Transverse colon (tissue), 4 donors: ENCODE data around the gene B3GNT4. TPM values are rescaled to one million over a fixed set of nuclear protein-coding genes. Genes with fewer than 3 reads are reported as not detected.
"Not testable (repeated sequence)": the region's sequence is repeated elsewhere in the genome, so short reads cannot be mapped to it uniquely, and the experiment has no call there.

Experiments
- DNase-seq: peaks from one replicate; pipeline ENCODE4 v3.0.0-alpha.2; 2019
- H3K27ac ChIP-seq, 4 donors: fragments of 200-600 bp; sonication (generic); 2 replicates each; pipeline ENCODE4 v1.5.1; 2016 to 2018; ENCODE audit warnings: inconsistent platforms in 4 of 4
- H3K27me3 ChIP-seq: fragments of 200-600 bp; sonication (generic); 2 replicates; pipeline ENCODE4 v1.5.1; 2017; ENCODE audit warnings: inconsistent platforms
- H3K36me3 ChIP-seq, 4 donors: fragments of 200-600 bp; sonication (generic); 2 replicates each; pipeline ENCODE4 v1.5.1; 2017 to 2019; ENCODE audit warnings: inconsistent platforms in 4 of 4
- H3K4me1 ChIP-seq, 4 donors: fragments of 200-600 bp; sonication (generic); 2 replicates each; pipeline ENCODE4 v1.5.1; 2017 to 2020; ENCODE audit warnings: inconsistent platforms in 4 of 4
- H3K4me3 ChIP-seq, 4 donors: fragments of 200-600 bp; sonication (generic); 1 replicate in 1 of 4; 2 replicates in 3 of 4; pipeline versions ENCODE4 v1.5.1 to v1.6.1; 2017 to 2019; ENCODE audit warnings: inconsistent platforms in 4 of 4
- H3K9me3 ChIP-seq, 2 donors: fragments of 200-600 bp; sonication (generic); 2 replicates each; pipeline ENCODE4 v1.5.1; 2017 to 2019; ENCODE audit warnings: inconsistent platforms in 2 of 2
- EP300 ChIP-seq: sonication (generic); formaldehyde crosslinking; IDR thresholded peaks from one replicate; pipeline ENCODE4 v1.6.1; 2017; ENCODE audit warnings: antibody characterized with exemption, low read depth
- POLR2A ChIP-seq: fragments of 450-650 bp; IDR thresholded peaks from one replicate; pipeline ENCODE4 v1.6.1; 2016; ENCODE audit warnings: antibody characterized with exemption, mild to moderate bottlenecking, moderate library complexity
- POLR2AphosphoS5 ChIP-seq, 3 donors: sonication (generic); formaldehyde crosslinking; IDR thresholded peaks; one replicate each; pipeline ENCODE4 v1.6.1; 2016; ENCODE audit warnings: antibody characterized with exemption in 3 of 3
- WGBS, 2 donors: methylation state at CpG; one replicate each; pipeline ENCODE4 v1.1.5; 2018; ENCODE audit warnings: low coverage in 1 of 2; 5-methylcytosine and 5-hydroxymethylcytosine counted together
- in situ Hi-C, 4 donors: fragments of 200-750 bp; cut with MboI; loops; one replicate each; pipeline versions ENCODE4 v1.15.0 to v1.15.1; 2017; ENCODE audit warnings: low sequenced_read_pairs in 3 of 4, low pct_ligation_motif_present in 1 of 4, low pct_unique_long_range_greater_than_20kb in 1 of 4
- intact Hi-C: fragments of 100-400 bp; cut with DNase I; formaldehyde crosslinking; loops from one replicate; pipeline ENCODE4 v1.15.1; 2023; ENCODE audit warnings: low total_unique reads
- total RNA-seq, 4 donors: library from RNA; depleted of rRNA; stranded (reverse); fragments of >200 nt; gene quantifications; one replicate each; pipeline ENCODE4 v1.1.0, GENCODE V29; 2016
- TF ChIP-seq, protein P1 (sequence below), 5 experiments: fragments of 200-600 bp in 3 of 5; fragments of 450-650 bp in 2 of 5; sonication (generic) in 3 of 5; IDR thresholded peaks; 1 replicate in 2 of 5; 2 replicates in 3 of 5; pipeline ENCODE4 v1.5.1; 2016 to 2017; ENCODE audit warnings: antibody characterized with exemption in 5 of 5, inconsistent platforms in 3 of 5, mild to moderate bottlenecking in 2 of 5, moderate library complexity in 1 of 5

The B3GNT4 gene
- total RNA-seq, 4 donors from 2014 or later = 1.3 TPM; not detected in 3

DNA sequence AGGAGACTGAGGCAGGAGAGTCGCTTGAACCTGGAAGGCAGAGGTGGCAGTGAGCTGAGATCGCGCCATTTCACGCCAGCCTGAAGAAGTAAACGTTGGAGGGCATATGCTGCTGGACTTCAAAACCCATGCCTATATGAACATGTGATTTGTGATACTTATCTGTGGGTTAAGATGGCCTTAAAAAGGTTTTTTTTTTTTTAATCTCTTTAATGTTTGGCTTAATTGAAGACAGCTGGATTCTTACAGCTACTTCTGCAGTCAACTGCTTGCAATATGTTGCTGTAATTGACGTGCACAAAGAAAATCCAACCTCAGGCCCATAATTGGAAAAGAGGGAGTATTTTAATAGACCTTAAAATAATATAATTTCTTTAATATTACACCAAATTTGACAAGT, 1.5 kb upstream of the B3GNT4 start:
- no peaks in the 10 kb centered on the region for H3K36me3 ChIP-seq
- 92 to 94% methylated on average over 1 to 6 of the region's 6 CpGs for WGBS, 2 donors
- no peak overlapping the region for H3K4me3 ChIP-seq
- H3K9me3 ChIP-seq = no peaks in the 10 kb centered on the region
- TF ChIP-seq, protein P1, sequence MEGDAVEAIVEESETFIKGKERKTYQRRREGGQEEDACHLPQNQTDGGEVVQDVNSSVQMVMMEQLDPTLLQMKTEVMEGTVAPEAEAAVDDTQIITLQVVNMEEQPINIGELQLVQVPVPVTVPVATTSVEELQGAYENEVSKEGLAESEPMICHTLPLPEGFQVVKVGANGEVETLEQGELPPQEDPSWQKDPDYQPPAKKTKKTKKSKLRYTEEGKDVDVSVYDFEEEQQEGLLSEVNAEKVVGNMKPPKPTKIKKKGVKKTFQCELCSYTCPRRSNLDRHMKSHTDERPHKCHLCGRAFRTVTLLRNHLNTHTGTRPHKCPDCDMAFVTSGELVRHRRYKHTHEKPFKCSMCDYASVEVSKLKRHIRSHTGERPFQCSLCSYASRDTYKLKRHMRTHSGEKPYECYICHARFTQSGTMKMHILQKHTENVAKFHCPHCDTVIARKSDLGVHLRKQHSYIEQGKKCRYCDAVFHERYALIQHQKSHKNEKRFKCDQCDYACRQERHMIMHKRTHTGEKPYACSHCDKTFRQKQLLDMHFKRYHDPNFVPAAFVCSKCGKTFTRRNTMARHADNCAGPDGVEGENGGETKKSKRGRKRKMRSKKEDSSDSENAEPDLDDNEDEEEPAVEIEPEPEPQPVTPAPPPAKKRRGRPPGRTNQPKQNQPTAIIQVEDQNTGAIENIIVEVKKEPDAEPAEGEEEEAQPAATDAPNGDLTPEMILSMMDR (IDR thresholded peaks at IDR 0.05) = no peak
- TF ChIP-seq EP300 (no peak), POLR2AphosphoS5 (IDR thresholded peaks at IDR 0.05) (no peak), POLR2A (no peak)
- DNase-seq = no peak
- intact Hi-C loops = no loop called here
- in situ Hi-C loops = no loop called here
- H3K4me1 ChIP-seq = peaks cover 0 to 22% (median 19%) of the 10 kb centered on the region in 4 donors
- H3K27me3 ChIP-seq = peaks cover 86% of the 10 kb centered on the region
- no peak overlapping the region for H3K27ac ChIP-seq

DNA sequence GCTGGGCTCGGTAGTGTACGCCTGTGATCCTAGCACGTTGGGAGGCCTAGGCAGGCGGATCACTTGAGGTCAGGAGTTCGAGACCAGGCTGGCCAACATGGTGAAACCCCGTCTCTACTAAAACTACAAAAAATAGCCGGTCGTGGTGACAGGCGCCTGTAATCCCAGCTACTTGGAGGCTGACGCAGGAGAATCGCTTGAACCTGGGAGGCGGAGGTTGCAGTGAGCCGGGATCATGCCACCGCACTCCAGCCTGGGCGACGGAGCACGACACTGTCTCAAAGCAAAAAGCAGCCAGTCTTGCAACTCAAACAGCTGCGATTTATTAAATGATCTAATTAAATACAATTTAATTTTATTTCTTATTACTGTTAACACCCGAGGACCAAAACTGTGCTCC, 698 bp upstream of the B3GNT4 start:
- H3K27ac ChIP-seq, H3K9me3 ChIP-seq, H3K36me3 ChIP-seq, intact Hi-C loops, DNase-seq, in situ Hi-C loops: not testable (repeated sequence)
- Histone ChIP-seq H3K27me3 (peaks cover 80% of the 10 kb centered on the region), H3K4me1 (peaks cover 0 to 22% (median 19%) of the 10 kb centered on the region in 4 donors), H3K4me3 (peak overlapping the region; percentile 34 to 78 (median 49))
- WGBS, 2 donors = 75 to 78% methylated on average over 11 to 19 of the region's 19 CpGs

DNA sequence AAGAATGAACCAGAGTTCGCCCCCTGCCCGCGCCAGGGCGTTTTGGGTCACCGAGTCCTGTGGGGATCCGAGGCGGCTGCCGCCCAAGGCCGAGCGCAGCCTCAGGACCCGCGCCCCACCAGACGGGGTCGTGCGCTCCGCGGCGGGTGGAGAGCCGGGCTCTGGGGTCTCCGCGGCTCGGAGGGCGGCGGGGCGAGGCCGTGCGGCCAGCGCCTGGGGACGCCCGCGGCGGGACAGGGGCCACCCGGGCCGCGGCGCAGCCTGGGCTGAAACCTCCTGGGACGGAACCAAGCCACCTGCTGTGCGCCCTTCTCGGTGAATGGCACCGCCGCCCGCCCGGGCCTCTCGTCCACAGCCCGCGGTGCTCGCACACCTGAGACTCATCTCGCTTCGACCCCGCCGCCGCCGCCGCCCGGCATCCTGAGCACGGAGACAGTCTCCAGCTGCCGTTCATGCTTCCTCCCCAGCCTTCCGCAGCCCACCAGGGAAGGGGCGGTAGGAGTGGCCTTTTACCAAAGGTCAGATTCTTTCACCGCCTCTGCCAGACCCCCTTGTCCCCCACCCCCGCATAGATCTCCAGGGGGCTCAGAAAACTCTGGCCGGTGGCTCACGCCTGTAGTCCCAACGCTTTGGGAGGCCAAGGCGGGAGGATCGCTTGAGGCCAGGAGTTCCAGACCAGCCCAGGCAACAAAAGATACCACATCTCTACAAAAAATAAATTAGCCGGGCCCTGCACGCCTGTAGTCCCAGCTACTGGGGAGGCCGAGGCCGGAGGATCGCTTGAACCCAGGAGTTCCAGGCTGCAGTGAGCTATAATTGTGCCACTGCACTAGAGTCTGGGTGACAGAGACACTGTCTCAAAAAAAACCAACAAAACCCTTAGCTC, 901 bp downstream of the B3GNT4 start:
- Histone ChIP-seq H3K27me3 (peaks cover 64% of the 10 kb centered on the region), H3K4me3 (peak overlapping the region in 3 of 4 donors; percentile 34 to 78 (median 57)), H3K4me1 (peaks cover 0 to 22% (median 19%) of the 10 kb centered on the region in 4 donors), H3K9me3 (no peaks in the 10 kb centered on the region), H3K27ac (no peak overlapping the region), H3K36me3 (peaks cover 0 to 14% (median 3%) of the 10 kb centered on the region in 4 donors)
- intact Hi-C loops (no loop called here), in situ Hi-C loops (no loop called here)
- DNase-seq = no peak
- TF ChIP-seq POLR2AphosphoS5 (IDR thresholded peaks at IDR 0.05) = no peak
- TF ChIP-seq POLR2A = no peak
- no peak for TF ChIP-seq EP300
- TF ChIP-seq, protein P1 (IDR thresholded peaks at IDR 0.05) = no peak
- WGBS, 2 donors = 27% methylated on average over 32 of the region's 71 CpGs; no CpG with 5 or more reads in 1 of the 2 donors

DNA sequence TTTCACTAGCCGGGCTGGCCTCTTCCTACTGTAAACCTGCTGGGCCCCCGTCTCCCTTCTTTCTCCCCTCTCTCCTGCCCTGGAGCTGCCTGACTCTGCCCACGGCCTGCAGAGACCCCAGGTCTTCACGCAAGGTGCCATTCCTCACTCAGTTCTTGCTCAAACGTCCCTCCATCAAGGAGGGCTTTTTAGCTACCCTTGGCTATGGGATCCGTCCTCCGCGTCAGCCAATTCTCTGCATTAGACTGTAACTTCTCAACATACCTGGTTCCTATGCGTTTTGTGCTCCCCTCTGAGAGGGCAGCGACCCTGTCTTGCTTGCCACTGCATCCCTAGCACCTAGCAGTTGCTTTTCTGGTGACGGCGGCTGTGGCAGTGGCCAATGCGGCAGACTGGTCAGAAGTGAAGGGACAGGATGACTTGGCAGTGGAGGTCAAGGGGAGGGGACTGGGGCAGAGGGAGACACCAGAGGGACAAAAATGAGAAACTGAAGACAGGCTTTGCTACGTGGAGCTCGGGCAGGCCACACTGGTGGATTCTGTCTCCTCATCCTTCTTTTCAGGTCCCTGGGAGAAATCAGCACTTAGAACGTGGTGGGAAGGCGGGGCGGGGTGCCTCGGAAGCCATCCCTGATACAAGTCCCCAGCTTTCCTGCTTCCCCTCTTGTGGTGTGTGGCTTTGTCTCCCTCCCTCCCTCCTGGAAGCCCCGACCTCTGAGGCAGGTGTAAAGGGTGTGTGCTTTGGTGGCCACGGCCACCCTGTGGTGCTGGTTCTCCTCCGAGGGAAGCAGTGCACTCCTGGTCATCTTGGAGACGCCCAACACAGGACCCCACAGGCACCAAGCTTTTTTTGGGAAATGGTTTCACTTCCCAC, 1.8 kb downstream of the B3GNT4 start:
- WGBS, 2 donors = 36 to 53% methylated on average over 7 to 23 of the region's 23 CpGs
- Histone ChIP-seq H3K36me3 (peaks cover 0 to 17% (median 3%) of the 10 kb centered on the region in 4 donors), H3K27me3 (peaks cover 56% of the 10 kb centered on the region), H3K4me3 (no peak overlapping the region), H3K4me1 (peaks cover 0 to 22% (median 19%) of the 10 kb centered on the region in 4 donors), H3K27ac (no peak overlapping the region), H3K9me3 (no peaks in the 10 kb centered on the region)
- TF ChIP-seq POLR2AphosphoS5 (IDR thresholded peaks at IDR 0.05) (peak in 1 of 3 donors; percentile 7), POLR2A (no peak)
- TF ChIP-seq, protein P1 (IDR thresholded peaks at IDR 0.05) = no peak
- intact Hi-C loops = no loop called here
- in situ Hi-C loops = no loop called here
- no peak for DNase-seq
